ENCODE results near the gene HP. TPM values are rescaled to one million over a fixed set of nuclear protein-coding genes. Genes with fewer than 3 reads are reported as not detected.
"Not testable (repeated sequence)": the region's sequence is repeated elsewhere in the genome, so short reads cannot be mapped to it uniquely, and the experiment has no call there.

Gene HP
- total RNA-seq, 1 donor from 2014 or later = 66.8 TPM

DNA sequence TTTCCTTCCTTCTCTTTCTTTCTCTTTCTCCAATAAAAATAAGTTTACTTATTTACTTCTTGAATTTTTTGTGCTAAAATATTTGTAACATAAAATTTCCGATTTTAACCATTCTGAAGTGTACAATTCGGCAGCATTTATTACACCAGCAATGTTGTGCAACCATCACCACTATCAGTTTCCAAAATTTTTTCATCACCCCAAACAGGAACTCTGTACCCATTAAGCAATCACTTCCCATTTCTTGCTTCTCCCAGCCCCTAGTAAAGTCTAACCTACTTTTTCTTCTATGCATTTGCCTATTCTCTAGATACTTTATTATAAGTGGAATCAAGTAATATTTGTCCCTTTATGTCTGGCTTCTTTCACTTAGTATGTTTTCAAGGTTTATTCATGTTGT lies 2.5 kb upstream of the HP start:
- no peak overlapping the region for H3K27ac ChIP-seq
- ATAC-seq = peak in 1 of 2 donors; percentile 59

DNA sequence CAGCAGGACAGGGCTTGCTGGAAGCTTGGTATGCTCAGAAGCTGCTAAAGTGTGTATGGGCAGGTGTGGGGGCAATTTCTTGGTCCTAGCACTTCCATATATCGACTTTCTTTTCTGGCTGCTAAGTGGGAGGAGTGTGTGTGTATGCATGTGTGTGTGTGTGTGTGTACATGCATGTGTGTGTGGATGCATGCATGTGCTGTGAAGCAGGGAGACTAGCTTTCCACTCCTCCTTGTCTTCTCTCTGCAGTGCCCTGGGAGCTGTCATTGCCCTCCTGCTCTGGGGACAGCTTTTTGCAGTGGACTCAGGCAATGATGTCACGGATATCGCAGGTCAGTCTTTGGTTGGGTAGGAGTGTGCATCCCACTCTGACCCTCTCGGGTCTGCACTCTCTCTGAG lies 1.6 kb downstream of the HP start:
- Histone ChIP-seq H3K4me3 (no peak overlapping the region), H3K36me3 (no peaks in the 10 kb centered on the region), H3K9me3 (no peaks in the 10 kb centered on the region), H3K27ac (no peak overlapping the region), H3K27me3 (ENCODE audit: low read depth) (no peaks in the 10 kb centered on the region), H3K4me1 (peaks cover 11% of the 10 kb centered on the region)
- DNase-seq (no peak), ATAC-seq (no peak)
- intact Hi-C loops (cut with DNase I) = no loop called here
- TF ChIP-seq, protein P1, sequence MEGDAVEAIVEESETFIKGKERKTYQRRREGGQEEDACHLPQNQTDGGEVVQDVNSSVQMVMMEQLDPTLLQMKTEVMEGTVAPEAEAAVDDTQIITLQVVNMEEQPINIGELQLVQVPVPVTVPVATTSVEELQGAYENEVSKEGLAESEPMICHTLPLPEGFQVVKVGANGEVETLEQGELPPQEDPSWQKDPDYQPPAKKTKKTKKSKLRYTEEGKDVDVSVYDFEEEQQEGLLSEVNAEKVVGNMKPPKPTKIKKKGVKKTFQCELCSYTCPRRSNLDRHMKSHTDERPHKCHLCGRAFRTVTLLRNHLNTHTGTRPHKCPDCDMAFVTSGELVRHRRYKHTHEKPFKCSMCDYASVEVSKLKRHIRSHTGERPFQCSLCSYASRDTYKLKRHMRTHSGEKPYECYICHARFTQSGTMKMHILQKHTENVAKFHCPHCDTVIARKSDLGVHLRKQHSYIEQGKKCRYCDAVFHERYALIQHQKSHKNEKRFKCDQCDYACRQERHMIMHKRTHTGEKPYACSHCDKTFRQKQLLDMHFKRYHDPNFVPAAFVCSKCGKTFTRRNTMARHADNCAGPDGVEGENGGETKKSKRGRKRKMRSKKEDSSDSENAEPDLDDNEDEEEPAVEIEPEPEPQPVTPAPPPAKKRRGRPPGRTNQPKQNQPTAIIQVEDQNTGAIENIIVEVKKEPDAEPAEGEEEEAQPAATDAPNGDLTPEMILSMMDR (IDR thresholded peaks at IDR 0.05) = no peak

More for the DNA sequence above, 2.5 kb upstream of the HP start:
- intact Hi-C loops (cut with DNase I) = no loop called here
- Histone ChIP-seq H3K4me1 (peaks cover 17% of the 10 kb centered on the region), H3K36me3 (no peaks in the 10 kb centered on the region), H3K27me3 (ENCODE audit: low read depth) (no peaks in the 10 kb centered on the region), H3K9me3 (peaks cover 12% of the 10 kb centered on the region), H3K4me3 (no peak overlapping the region)
- DNase-seq = no peak
- TF ChIP-seq, protein P1 (IDR thresholded peaks at IDR 0.05) = no peak

DNA sequence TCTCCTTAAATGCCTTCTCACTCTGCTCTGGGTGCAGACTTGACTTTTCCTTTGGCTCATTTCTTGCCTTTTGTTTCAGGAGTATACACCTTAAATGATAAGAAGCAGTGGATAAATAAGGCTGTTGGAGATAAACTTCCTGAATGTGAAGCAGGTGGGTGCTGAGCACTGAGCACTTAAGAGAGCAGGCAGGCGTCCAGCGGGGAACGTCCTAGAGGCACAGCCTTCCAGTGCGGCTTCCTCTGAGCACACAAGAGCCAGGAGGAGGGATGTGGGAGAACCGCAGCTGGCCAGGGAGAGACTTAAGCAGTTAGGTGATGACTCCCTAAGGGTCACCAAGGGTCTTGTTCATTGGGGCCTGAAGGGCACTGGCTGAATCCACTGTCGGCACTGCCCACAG lies 3.0 kb downstream of the HP start:
- H3K36me3 ChIP-seq; H3K4me1 ChIP-seq; H3K9me3 ChIP-seq; intact Hi-C loops (cut with DNase I); H3K27me3 ChIP-seq (ENCODE audit: low read depth); H3K27ac ChIP-seq; H3K4me3 ChIP-seq; DNase-seq: not testable (repeated sequence)
- peak; percentile 43 to 72 for ATAC-seq

DNA sequence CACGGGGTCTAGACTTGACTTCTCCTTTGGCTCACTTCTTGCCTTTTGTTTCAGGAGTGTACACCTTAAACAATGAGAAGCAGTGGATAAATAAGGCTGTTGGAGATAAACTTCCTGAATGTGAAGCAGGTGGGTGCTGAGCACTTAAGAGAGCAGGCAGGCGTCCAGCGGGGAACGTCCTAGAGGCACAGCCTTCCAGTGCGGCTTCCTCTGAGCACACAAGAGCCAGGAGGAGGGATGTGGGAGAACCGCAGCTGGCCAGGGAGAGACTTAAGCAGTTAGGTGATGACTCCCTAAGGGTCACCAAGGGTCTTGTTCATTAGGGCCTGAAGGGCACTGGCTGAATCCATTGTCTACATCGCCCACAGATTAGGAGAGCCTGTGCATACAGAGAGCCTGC lies 4.8 kb downstream of the HP start:
- peak; percentile 60 to 73 for ATAC-seq
- H3K27ac ChIP-seq; H3K4me3 ChIP-seq; H3K4me1 ChIP-seq; H3K36me3 ChIP-seq; H3K27me3 ChIP-seq (ENCODE audit: low read depth); intact Hi-C loops (cut with DNase I); DNase-seq; H3K9me3 ChIP-seq: not testable (repeated sequence)

DNA sequence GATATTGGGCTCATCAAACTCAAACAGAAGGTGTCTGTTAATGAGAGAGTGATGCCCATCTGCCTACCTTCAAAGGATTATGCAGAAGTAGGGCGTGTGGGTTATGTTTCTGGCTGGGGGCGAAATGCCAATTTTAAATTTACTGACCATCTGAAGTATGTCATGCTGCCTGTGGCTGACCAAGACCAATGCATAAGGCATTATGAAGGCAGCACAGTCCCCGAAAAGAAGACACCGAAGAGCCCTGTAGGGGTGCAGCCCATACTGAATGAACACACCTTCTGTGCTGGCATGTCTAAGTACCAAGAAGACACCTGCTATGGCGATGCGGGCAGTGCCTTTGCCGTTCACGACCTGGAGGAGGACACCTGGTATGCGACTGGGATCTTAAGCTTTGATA lies 6.1 kb downstream of the HP start:
- DNase-seq (no peak), ATAC-seq (peak in 1 of 2 donors; percentile 12)
- Histone ChIP-seq H3K36me3 (no peaks in the 10 kb centered on the region), H3K4me3 (no peak overlapping the region), H3K27me3 (ENCODE audit: low read depth) (no peaks in the 10 kb centered on the region), H3K9me3 (no peaks in the 10 kb centered on the region), H3K27ac (no peak overlapping the region), H3K4me1 (no peaks in the 10 kb centered on the region)
- intact Hi-C loops (cut with DNase I) = no loop called here
- TF ChIP-seq, protein P1 (IDR thresholded peaks at IDR 0.05) = no peak

DNA sequence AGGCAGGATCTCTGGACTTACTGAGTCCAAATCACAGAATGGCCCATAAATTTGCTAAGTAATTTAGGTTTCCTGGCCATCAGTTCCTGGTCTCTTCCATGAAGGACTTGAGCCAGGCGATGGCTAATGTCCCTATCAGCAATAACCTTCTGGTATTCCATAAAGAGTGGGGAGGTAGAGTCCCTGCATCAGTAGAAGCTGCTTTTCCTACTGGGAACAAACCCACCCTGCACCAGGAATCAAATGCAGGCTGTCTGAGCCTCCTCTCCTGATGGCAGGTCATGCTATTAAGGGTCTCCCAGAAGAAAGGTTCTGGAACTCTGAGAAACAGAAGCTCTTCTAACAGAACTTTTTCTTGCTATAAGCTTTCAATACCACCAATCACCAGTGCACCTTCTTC lies 7.3 kb downstream of the HP start:
- no peak for ATAC-seq

More for the DNA sequence above, 7.3 kb downstream of the HP start:
- no peaks in the 10 kb centered on the region for H3K27me3 ChIP-seq (ENCODE audit: low read depth)
- no peaks in the 10 kb centered on the region for H3K36me3 ChIP-seq
- no peaks in the 10 kb centered on the region for H3K4me1 ChIP-seq
- H3K27ac ChIP-seq = no peak overlapping the region
- DNase-seq = no peak
- H3K4me3 ChIP-seq = no peak overlapping the region
- intact Hi-C loops (cut with DNase I) = no loop called here
- TF ChIP-seq, protein P1 (IDR thresholded peaks at IDR 0.05) = no peak
- no peaks in the 10 kb centered on the region for H3K9me3 ChIP-seq
